Parathyroid adenoma (tissue), 2 donors: ENCODE results near the gene HCAR3.
"Not testable (repeated sequence)": the region's sequence is repeated elsewhere in the genome, so short reads cannot be mapped to it uniquely, and the experiment has no call there.

Experiments
- H2AFZ ChIP-seq: fragments of 300-600 bp; sonication (generic); one replicate; pipeline ENCODE4 v1.7.0; 2017; ENCODE audit warnings: antibody characterized with exemption, mild to moderate bottlenecking
- H3K27ac ChIP-seq: fragments of 300-600 bp; sonication (generic); one replicate; pipeline ENCODE4 v1.7.0; 2017
- H3K27me3 ChIP-seq: fragments of 300-600 bp; sonication (generic); one replicate; pipeline ENCODE4 v1.7.0; 2017; ENCODE audit warnings: low read length; ENCODE audit not compliant: control insufficient read depth, insufficient read depth
- H3K36me3 ChIP-seq: fragments of 300-600 bp; sonication (generic); one replicate; pipeline ENCODE4 v1.7.0; 2017; ENCODE audit warnings: low read length; ENCODE audit not compliant: control insufficient read depth, insufficient read depth
- H3K4me1 ChIP-seq: fragments of 300-600 bp; sonication (generic); one replicate; pipeline ENCODE4 v1.7.0; 2017; ENCODE audit warnings: control low read depth
- H3K4me2 ChIP-seq: fragments of 300-600 bp; sonication (generic); one replicate; pipeline ENCODE4 v1.7.0; 2017; ENCODE audit warnings: low read length
- H3K4me3 ChIP-seq: fragments of 300-600 bp; sonication (generic); one replicate; pipeline ENCODE4 v1.7.0; 2017; ENCODE audit warnings: low read depth, low read length
- H3K79me2 ChIP-seq: fragments of 300-600 bp; sonication (generic); one replicate; pipeline ENCODE4 v1.7.0; 2017; ENCODE audit warnings: control low read depth
- H3K9ac ChIP-seq: fragments of 300-600 bp; sonication (generic); one replicate; pipeline ENCODE4 v1.7.0; 2017; ENCODE audit warnings: mild to moderate bottlenecking
- H3K9me3 ChIP-seq: fragments of 300-600 bp; sonication (generic); one replicate; pipeline ENCODE4 v1.7.0; 2017; ENCODE audit warnings: low read length; ENCODE audit not compliant: control insufficient read depth
- TF ChIP-seq, protein P1 (sequence below): fragments of 300-600 bp; sonication (generic); IDR thresholded peaks from one replicate; pipeline ENCODE4 v1.7.0; 2017; ENCODE audit warnings: antibody characterized with exemption, mild to moderate bottlenecking
- donor health status: primary hyperparathyroidism.

Gene HCAR3

DNA sequence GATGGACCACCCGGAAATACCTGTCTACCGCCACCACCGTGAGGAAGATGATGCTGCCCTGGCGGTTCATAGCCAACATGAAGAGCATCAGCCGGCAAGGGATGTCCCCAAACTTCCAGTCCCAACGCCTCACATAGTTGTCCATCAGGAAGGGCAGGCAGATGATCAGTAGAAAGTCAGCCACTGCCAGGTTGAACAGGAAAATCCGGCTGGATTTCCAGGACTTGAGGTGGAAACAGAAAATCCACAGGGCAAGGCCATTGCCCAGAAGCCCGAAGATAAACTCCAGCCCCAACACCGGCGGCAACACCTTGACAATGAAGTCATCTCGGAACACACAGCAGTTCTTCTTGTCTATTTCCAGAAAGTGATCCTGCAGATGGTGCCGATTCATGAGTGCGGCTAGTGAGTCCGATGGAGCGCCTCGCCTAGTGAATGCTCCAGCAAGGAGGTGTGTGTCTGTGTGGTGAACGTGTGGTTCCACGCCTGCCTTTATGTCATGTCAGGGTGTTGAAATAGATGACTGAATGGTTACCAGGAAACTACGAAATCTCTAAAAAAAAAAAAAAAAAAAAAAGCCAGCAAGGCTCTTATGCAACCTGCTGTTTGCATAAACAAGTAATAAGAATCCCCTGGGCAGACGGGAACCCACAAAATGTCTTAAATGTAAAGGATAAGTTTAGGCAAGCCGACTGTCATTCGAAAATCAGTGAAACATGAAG lies 13.6 kb downstream of the HCAR3 start, which contains the start of gene HCAR2:
TSS of gene HCAR2 (minus strand) at position 468 of the 722 bp plus-strand sequence. CDS start at position 394, 74 bp downstream.
- H3K9ac ChIP-seq, H3K27me3 ChIP-seq, H3K36me3 ChIP-seq, H3K79me2 ChIP-seq, H3K9me3 ChIP-seq: not testable (repeated sequence)
- H3K4me3 ChIP-seq: peak within 1 kb of the TSS; percentile 38
- peak within 1 kb of the TSS; percentile 73 for H3K4me2 ChIP-seq
- peaks cover 32% of the 10 kb centered on the region for H3K4me1 ChIP-seq
- peak within 1 kb of the TSS; percentile 22 for H2AFZ ChIP-seq
- H3K27ac ChIP-seq: peak within 1 kb of the TSS; percentile 60

DNA sequence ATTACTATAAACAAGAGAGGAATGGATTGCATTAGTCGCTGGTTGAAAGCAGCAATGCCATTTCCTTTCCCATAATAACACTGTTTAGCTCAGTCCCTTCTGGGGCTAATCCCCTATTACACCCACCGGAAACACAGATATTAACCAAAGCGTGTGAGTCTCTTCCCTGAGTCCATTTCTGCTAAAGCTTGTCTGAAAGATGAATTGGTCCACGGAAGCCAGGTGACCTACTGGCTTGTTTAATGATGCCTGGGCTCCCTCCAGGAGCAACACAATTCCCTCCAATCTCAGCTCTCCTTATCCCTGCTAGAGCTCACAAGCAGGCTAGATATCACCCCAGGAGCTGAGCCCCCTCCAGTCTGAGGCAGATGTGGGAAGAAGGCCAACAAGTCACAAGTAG lies 15.1 kb downstream of the HCAR3 start:
- not testable (repeated sequence) for H3K9me3 ChIP-seq, H3K36me3 ChIP-seq, H3K27me3 ChIP-seq, H3K9ac ChIP-seq, H3K79me2 ChIP-seq
- Histone ChIP-seq H3K27ac (peak overlapping the region; percentile 60), H3K4me1 (peaks cover 37% of the 10 kb centered on the region), H3K4me2 (peak overlapping the region; percentile 73), H3K4me3 (peak overlapping the region; percentile 47), H2AFZ (peak overlapping the region; percentile 23)

GRCh38 chr12:122700038-122700710 lies 16.4 kb downstream of the HCAR3 start:
- H3K27me3 ChIP-seq, H3K4me3 ChIP-seq, H3K79me2 ChIP-seq, H3K9me3 ChIP-seq, H3K9ac ChIP-seq, H3K4me2 ChIP-seq, H3K36me3 ChIP-seq, H2AFZ ChIP-seq: not testable (repeated sequence)
- Histone ChIP-seq H3K4me1 (peaks cover 38% of the 10 kb centered on the region), H3K27ac (peak overlapping the region; percentile 63)

- H3K9ac ChIP-seq, H3K4me2 ChIP-seq, H3K36me3 ChIP-seq, H3K27me3 ChIP-seq, H3K79me2 ChIP-seq, H2AFZ ChIP-seq, H3K9me3 ChIP-seq, H3K4me3 ChIP-seq: not testable (repeated sequence)
- Histone ChIP-seq H3K4me1 (peaks cover 22% of the 10 kb centered on the region), H3K27ac (peak overlapping the region; percentile 62)
Observed at GRCh38 chr12:122696922-122697321, 19.7 kb downstream of the HCAR3 start.

DNA sequence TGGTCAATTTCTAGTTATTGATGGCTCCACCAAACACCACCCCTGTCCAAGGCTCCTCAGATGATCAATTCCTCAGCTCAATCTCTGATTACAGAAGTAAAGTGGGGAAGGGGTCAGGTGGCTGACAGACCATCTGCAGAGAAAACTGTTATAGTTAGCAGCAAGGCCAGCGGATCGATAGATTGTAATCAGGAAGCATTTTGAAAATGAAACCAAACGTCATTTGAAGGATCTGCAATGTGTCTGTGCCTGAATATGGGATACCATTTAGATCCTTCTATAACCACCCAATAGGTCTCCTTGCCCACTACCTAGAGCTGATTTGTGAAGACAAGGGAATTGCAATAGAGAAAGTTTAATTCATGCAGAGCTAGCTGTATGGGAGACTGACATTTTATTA lies 25.0 kb downstream of the HCAR3 start:
- no peaks in the 10 kb centered on the region for H3K27me3 ChIP-seq
- no peak overlapping the region for H3K4me3 ChIP-seq
- H3K36me3 ChIP-seq: no peaks in the 10 kb centered on the region
- H3K27ac ChIP-seq: no peak overlapping the region
- H3K4me2 ChIP-seq: no peak overlapping the region
- TF ChIP-seq, protein P1, sequence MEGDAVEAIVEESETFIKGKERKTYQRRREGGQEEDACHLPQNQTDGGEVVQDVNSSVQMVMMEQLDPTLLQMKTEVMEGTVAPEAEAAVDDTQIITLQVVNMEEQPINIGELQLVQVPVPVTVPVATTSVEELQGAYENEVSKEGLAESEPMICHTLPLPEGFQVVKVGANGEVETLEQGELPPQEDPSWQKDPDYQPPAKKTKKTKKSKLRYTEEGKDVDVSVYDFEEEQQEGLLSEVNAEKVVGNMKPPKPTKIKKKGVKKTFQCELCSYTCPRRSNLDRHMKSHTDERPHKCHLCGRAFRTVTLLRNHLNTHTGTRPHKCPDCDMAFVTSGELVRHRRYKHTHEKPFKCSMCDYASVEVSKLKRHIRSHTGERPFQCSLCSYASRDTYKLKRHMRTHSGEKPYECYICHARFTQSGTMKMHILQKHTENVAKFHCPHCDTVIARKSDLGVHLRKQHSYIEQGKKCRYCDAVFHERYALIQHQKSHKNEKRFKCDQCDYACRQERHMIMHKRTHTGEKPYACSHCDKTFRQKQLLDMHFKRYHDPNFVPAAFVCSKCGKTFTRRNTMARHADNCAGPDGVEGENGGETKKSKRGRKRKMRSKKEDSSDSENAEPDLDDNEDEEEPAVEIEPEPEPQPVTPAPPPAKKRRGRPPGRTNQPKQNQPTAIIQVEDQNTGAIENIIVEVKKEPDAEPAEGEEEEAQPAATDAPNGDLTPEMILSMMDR: no peak
- H3K79me2 ChIP-seq: no peaks in the 10 kb centered on the region
- no peak overlapping the region for H3K9ac ChIP-seq
- peak overlapping the region; percentile 61 for H2AFZ ChIP-seq
- H3K4me1 ChIP-seq: peaks cover 7% of the 10 kb centered on the region
- no peaks in the 10 kb centered on the region for H3K9me3 ChIP-seq

GRCh38 chr12:122688291-122688690 lies 28.3 kb downstream of the HCAR3 start:
- TF ChIP-seq, protein P1: no peak
- H3K36me3 ChIP-seq: no peaks in the 10 kb centered on the region
- no peak overlapping the region for H3K4me2 ChIP-seq
- peaks cover 5% of the 10 kb centered on the region for H3K4me1 ChIP-seq
- no peak overlapping the region for H3K27ac ChIP-seq
- H3K27me3 ChIP-seq: no peaks in the 10 kb centered on the region
- H3K4me3 ChIP-seq: no peak overlapping the region
- no peaks in the 10 kb centered on the region for H3K9me3 ChIP-seq
- H2AFZ ChIP-seq: no peak overlapping the region
- H3K9ac ChIP-seq: no peak overlapping the region
- no peaks in the 10 kb centered on the region for H3K79me2 ChIP-seq
